SW480 (cell line): ENCODE measurements around the gene ERC2.

Experiments used
- DNase-seq: peaks from one replicate; pipeline ENCODE4 v3.0.0-alpha.2; 2016; ENCODE audit warnings: low spot score

The ERC2 gene

DNA sequence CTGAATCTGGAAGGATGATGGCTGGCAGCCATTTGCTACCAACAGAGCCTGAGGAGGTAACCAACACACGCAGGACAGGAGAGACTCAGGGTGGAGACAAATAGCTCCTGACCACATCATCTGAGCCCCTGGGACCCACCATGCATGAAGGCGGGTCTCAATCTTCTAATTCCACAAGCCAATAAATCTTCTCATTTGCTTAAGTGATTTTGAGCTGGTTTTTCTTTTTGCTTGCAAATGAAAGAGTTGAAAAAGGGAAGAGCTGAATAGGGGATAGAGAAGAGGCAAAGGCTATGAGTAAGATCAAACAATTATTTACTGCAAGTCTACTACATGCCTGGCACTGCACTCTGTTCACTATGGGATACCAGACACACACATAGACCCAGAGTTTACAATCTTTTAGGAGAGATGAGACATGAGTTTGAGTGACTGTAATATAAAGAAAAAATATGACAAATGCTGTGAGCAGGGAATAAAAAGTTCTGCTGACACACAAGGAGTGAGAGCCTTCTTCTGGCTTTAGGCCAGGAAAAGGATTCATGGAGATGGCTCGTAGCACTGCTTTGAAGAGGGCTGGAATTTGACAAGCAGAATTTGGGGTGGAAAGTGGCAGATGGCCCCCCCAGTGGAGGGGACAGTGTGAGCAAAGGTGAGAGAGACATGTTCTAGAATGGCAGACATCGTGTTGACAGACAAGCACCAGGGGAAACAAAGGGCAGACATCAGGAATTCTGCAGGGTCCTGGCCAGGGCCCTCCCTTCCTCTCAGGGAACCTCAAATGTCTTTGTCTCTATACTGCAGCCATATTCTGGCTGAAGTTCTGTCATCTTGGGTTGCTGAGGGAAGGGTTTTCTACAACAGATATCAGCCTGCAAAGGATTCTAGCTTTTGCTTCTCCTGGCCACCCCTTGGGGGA lies 911.4 kb downstream of the ERC2 start:
- DNase-seq, result no peak

DNA sequence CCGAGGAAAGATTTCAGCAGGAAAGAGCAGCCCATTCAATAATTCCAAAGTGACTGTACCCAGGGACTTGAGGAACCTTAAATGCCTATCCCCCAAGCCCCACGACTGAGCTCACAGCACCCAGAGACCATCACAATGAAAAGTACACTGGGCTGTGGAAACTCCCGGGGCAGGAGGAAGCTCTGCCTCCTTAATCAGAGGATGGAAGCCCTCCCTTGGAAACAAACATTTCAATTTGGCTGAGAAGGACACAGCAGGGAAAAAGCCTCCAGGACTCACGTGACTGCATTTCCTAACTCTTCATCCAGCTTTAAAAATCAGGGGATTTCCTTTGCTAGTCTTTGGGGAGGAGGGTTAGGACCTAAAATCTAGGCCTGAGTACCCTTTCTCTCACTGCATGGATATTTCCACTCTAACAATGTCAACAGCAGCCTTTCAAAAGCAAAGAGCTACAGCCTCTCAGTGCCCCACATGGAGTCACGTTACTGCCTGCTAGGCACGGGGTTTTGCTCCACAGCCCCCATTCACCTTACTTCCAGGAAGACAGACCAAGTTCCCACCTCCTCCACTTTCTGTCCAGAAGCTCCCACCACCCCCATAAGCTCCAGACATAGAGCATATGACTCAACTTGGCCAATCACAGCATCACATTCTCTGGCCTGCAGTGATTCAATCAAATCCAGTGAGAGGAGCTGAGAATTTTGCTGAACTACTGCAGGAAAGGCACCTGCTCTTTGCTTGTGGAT lies 912.2 kb downstream of the ERC2 start:
- DNase-seq, result no peak

DNA sequence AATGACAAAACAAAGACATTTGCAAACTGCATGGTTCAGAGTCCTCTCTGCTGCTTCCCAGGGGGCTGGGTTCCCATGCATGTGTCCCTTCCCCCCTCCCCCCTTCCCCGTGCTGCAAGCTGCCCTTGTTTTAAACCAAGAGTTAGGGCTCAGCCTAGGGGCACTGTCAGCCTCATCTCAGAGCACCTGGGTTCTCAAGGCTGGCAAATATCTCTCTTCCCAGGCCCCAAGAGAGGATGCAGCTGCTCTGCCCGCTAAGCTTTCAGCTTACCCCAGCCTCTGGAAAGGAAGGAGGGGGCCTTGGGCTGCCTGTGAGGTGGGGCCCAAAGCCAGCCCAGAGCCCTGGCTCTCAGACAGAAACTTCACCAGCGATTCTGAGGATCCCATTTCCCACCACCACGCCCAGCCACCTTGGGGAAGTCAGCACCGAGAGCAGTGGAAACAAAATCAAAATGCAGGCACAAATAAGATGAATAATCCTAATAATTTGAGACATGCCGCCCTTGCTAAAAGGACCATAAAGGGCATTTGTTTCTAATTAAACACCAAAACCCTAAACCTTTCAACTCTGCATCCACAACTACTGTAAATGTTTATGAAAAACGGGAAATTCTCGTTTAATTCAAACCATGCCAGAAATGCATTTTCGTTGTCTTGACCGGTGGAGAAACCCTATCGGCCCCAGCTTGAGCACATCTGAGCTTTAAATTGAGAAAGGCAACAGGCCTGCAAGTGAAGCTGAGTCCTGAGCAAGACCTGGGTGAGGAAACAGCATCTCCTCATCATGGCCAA lies 913.4 kb downstream of the ERC2 start:
- no peak for DNase-seq

DNA sequence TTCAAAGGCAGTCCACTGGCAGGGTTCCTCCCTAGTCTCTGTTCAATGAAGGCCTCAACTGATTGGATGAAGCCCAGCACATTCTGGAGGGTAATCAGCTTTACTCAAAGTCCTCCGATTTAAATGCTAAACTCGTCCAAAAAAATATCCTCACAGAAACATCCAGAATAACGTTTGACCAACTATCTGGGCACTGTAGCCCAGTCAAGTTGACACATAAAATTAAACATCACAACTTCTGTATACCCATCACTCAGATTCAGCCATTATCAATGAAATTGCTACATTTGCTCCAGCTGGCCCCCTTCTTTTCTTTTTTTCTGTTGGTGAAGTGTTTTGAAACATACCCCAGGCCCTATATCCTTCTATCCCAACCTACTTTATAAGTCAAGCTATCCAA lies 916.6 kb downstream of the ERC2 start:
- DNase-seq, result no peak

DNA sequence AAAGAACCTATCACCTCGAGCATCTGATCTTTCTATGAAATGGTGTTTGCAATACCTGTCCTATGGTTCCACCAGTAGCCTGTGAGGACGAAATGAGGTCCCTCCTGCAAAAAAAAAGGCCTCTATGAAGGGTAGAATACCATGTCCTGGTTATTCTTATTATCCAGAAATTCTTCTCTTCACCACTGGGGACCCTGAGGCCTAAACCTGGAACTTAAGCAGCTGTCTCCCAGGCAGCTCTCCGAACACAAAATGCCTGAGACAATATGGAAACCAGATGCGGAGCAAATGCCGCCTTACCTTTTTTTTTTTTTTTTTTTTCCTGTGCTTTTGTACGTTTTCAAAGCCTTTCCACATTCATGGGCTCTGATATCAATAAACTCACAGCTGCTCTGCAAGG lies 919.1 kb downstream of the ERC2 start:
- DNase-seq, result peak; percentile 22

DNA sequence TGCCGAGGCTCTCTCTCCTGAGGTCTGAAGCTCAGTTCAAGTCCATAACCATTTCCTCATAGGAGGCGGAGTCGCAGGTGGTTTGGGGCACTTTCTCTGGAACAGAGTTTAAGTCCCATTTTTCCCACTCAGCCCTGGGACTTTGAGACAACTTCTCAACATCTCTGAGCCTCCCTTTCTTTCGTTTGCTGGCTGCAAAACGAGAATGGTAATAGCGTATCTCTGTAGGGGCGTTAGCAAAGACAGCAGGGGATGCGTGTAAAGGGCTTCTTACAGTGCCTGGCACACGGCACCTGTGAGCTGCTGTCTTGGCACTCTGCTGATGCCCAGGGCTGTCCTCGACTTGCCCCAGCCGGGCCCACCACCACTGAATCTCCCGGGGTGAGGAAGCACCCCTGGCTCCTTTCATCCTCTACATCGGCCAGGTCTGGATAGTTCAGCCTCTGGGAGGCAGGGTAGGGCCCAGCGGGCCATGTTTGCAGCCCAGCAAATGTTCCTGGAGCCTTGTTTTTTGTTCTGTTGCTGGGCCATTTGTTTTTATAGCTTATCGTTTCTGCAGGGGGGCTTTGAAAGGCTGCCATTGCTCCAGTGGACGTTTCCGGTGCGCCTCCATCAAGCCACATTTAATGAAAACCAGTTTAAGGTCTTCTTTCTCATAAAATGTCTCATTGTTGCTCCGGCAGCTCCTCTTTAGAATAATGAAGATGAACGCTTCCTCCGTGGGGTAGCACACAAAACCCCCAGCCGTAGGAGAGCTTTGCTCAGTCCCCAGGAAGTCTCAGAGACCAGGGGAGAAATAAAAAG lies 921.2 kb downstream of the ERC2 start:
- no peak for DNase-seq

DNA sequence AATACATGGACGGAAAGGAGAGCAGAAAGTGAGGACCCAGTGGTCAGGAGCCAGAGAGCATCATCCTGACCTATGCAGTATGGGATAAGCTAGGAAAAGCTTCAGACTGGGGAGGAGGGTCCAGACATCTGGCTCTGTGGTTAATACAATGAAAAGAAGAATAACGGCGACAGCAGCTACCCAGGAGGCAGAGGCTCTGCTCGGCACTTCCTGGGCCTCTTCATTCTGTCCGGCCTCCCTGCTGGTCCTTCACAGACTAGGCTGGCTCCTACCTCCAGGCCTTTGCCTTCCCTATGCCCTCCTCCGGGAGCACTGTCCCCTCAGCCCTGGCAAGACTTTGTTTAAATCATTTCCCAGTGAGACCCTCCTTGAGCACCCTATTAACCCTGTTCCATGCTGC lies 922.3 kb downstream of the ERC2 start:
- DNase-seq, result no peak

DNA sequence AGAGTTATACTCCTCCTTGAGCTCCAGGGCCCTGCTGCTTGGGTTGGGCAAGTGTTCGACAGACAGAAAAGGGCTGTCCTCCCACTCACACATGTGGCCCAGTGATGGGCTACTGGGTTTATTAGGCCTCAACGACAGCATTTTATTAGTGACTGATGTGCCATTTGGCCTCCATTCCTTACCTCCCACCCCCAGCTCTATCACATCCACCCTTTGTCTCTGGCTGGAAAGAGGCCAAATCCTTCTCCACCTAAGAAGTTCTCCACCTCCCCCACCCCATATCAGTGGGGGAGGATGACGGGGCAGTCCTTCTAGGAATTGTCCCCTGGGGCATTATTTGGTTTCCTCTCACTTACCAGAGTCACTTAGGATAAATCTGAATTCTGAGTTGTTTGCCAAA lies 924.0 kb downstream of the ERC2 start:
- no peak for DNase-seq

DNA sequence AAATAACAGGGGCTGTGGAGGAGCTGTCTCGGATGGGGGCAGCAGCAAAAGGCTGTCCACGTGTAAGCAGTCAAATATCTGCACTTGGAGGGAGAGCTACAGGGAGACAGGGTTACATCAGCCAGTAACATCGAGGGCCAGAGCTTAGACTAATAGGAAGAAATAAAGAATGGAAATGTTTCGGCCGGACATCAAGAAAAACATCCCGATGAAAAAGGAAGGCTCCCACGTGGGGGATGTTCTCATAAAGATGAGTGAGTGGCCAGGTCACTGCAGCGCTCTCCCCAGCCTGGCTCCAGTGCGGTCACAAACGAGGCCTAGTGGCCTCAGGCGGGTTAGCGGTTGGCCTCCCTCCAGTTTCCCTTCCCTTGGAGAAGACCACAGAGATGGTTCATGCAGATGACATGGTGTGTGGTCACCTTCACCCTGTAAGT lies 925.1 kb downstream of the ERC2 start:
- no peak for DNase-seq

DNA sequence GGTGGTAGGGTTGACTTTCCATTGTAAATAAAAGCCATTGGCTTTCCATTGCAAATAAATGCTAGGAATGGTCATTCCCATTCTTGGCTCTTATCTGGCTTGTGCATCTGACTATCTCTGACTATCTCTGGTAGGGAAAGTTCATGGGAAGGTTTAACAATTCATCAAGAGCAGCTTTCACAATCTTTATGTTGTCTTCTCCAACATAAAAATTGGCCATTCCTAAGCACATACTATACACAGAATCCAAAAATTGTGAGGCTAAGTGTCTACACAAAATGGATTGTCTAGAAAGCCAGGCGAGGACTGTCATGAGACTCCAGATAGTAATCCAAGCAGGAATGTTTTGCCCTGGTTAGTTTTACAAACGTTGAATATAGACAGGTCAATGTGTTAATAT lies 926.8 kb downstream of the ERC2 start:
- no peak for DNase-seq

DNA sequence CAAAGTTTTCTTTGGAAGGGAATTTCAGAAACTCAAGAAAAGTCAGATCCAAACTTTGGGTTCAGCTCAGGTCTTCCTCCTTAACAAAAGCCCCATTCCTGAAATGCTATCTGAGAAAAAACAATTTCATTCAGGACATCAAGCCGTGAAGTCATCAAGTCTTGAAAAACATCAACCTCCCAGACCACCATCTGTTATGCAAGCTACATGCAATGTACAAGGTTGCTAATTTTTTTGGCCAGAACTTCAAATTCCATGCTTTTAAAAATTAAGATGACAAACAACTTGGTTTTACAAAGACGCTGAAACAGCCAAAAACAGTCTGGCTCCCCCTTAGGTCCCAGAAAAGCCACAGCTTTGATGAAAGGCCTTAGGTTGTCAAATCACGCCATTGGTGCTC lies 927.3 kb downstream of the ERC2 start:
- no peak for DNase-seq

DNA sequence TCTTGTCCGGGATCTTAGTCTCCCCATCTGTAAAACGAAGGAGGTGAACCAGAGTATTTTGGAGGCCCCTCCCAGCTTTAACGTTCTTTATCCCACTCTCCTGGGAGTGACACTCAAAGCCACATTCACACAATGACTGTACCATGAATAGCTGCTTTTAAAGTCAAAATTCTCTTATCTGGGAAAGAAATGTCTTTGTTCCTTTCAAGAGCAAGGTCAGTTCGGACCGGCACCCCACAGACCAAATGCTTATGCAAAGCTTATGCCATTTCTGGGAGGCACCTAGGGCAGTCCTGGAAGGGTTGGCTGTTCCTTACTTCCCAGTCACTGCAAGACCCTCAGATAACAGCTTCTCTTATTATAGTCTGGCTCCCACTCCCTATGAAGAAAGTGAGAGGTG lies 927.7 kb downstream of the ERC2 start:
- DNase-seq, result no peak

DNA sequence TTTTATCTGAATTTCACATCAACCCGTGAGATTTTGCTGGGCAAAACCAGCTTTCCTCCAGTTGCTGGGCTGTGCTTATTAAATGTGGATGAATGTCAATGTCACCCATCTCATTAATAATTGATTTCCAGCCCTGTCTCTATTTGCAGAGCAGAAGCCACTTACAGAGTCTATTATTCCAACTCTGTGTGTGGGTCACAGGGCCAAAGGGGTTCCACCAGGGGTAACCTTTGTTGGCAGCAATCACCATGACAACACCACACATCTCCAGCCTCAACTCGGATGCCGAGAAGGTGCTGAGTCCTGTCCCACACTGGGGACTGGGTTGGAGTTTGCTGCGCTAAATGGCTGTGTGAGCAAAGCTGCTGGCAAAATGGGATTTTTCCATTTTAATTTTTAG lies 930.1 kb downstream of the ERC2 start:
- DNase-seq, result no peak

DNA sequence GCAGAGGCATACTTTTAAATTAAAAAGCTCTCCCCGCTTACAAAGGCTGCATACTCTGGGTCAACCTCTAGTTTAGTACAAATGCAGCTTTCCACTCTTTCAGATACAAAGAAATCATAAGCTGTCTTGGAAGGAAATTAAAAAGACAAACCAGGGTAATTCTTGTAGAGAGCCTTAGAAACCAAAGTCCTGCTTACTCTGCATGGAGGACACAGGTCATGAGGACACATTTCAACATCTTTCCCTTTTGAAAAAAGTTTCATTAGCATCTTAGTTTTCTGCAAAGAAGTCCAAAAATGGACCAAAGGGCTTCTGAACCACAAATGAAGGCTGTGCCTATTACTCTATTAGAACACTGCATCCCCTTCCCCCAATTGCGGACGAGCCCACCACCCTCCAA lies 930.7 kb downstream of the ERC2 start:
- no peak for DNase-seq

DNA sequence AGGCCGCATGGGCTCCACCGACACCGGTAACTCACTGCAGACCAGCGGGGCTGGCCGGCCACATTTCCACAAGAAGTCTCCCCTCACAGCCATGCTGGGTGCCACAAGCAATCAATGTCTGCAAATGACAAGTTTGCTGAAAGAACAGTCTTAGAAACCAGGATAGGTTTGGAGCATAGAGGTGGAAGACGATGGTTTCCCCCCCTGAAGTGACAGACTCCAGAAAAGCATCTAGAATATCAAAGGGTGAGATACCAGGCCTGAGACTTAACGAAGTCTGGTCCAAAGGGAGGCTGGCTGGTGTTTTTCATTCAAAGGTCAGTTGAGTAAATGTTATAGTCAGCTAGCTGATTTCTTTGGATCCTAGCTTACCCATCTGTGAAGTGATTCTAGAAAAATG lies 931.1 kb downstream of the ERC2 start:
- no peak for DNase-seq

DNA sequence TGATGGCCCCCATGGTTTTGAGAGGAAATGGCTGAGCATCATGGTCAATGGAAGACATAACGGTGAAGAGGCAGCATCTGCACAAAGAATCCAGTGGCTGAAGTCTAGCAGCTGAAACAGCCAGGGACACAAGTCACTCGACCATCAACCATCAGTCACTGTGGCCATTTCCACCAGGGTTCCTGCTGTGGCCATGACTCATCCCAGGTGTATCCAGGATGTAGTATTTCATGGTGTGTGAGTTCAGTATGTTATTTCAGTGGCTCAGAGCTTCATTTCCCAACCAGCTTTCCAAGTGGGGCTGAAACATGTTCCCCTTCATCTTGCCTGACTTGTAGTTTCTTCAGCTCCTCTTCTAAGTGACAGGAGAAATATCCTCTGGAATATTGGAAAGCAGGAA lies 933.4 kb downstream of the ERC2 start:
- DNase-seq, result peak; percentile 56

DNA sequence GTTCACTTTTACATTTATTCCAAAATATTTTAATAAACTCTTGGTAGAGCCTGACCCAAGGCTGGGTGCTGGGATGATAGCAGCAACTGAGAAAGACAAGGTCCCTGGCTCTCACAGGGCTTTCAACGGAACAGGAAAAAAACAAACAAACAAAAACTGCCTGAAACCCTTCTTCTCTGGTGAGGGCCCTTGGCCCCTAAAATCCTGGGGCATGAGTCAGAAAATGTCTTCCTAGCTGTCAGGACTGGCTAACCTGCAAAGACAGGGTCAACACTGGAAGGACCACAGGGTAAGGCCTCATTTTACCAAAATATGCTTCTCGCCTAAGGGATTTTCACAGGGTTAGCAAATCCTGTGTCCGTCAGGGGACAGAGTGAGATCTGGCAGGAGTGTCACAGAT lies 935.5 kb downstream of the ERC2 start:
- DNase-seq, result no peak

DNA sequence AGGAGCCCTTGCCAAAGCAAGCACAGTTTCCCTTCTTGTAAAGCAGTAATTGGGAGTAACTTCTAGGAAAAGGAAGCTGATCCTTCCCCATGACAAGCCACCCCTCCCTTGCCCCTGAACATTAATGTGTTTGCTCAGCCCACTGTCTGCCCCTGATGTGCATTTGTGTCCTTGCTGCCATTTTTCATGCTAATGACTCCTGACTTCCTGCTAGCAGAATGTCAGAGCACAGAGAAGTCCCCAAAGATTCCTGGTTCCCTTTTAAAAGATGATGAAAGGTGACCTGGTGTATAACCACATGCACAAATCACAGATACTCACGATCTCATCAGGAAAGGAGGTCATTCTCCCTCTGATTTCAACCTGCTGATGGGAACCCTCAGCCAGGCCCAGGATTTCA lies 936.9 kb downstream of the ERC2 start:
- no peak for DNase-seq

DNA sequence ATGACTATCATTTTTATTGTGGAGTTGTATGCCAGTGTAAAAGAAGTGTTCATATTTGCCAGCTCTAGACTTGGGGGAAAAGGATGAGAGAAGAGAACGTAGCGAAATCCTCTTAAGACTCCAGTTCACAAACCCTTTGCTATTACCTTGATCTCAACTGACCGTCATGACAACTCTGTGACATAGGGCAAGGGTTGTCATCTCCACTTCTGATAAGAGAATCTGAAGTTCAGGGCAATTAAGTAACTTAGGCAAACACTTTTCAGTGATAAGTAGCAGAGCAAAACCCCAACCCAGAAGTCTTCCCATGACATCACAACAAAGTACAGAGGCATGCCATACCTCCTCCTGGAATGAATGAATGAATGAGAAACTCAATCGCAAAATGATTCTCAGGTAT lies 940.9 kb downstream of the ERC2 start:
- DNase-seq, result no peak

DNA sequence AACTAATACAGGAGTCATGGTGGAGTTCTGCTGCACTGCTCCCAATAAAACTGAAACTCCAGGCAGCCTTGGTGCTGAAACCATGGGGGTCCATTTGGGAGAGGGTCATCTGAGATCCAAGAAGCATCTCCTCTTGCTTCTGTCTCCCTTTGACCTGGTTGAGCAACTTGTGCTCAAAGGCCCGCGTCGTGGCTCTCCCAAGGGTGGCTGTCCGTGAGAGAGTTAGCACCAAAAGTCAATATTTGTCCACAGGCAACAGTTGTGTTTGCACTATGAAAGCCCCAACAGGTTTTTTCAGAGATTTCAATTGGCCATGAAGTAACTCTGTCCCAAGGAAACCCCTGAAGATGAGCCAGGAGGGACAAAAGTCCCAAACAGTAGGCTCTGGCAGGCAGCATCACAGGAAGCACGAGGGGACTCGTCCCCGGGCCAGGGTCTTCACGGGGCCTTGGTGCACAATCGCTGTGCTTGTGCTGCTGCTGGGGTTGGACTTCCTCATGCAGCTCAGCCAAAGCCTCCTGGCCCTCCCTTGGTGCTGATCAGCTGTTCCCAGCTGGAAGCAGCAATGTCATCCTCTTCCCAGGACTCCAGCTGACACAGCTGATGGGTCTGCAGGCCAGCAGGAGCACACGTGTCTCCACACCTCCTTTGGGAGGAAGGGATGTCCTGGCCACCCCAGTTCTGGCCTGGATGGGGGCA lies 941.8 kb downstream of the ERC2 start:
- no peak for DNase-seq

DNA sequence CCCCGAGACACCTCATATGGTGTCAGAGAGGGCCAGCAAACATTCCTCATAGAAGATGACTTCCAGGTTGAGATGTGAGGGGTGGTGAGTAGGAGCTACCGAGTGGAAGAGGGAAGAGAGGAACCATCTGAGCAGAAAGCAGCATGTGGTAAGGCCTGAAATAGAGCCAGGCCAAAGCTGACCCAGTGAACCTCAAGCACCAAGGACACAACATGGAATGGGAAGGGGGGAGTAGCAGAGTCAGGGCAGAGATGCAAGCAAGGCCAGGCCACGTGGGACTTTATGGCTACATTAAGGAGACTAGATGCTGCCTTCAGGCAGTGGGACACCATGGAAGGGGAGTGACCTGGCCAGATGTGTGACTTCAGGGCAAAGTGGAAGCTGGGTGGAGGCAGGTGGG lies 942.8 kb downstream of the ERC2 start:
- no peak for DNase-seq
